Measurements from ENCODE around the gene GPC5.

GPC5 gene

GRCh38 chr13:91716436-91717065 is 318.1 kb downstream of the GPC5 start:
- no peak for TF ChIP-seq ZNF274 (IDR thresholded peaks at IDR 0.05; ENCODE audit: low read depth, low read length)
- no peak overlapping the region for H3K4me3 ChIP-seq (ENCODE audit: low read length)

GRCh38 chr13:91719033-91719432 is 320.6 kb downstream of the GPC5 start:
- no peak for TF ChIP-seq ZNF274 (IDR thresholded peaks at IDR 0.05; ENCODE audit: low read depth, low read length)
- H3K4me3 ChIP-seq (ENCODE audit: low read length), result no peak overlapping the region

- H3K4me3 ChIP-seq (ENCODE audit: low read length), result no peak overlapping the region
- no peak for TF ChIP-seq ZNF274 (IDR thresholded peaks at IDR 0.05; ENCODE audit: low read depth, low read length)
These were observed 323.0 kb downstream of the GPC5 start for GRCh38 chr13:91721413-91721812.

- no peak for TF ChIP-seq ZNF274 (IDR thresholded peaks at IDR 0.05; ENCODE audit: low read depth, low read length)
- no peak overlapping the region for H3K4me3 ChIP-seq (ENCODE audit: low read length)
These were observed 324.0 kb downstream of the GPC5 start for GRCh38 chr13:91722267-91722884.

- H3K4me3 ChIP-seq (ENCODE audit: low read length), result no peak overlapping the region
- TF ChIP-seq ZNF274 (IDR thresholded peaks at IDR 0.05; ENCODE audit: low read depth, low read length), result no peak
These were observed 326.2 kb downstream of the GPC5 start for GRCh38 chr13:91724591-91724990.

GRCh38 chr13:91725646-91726045 is 327.2 kb downstream of the GPC5 start:
- no peak overlapping the region for H3K4me3 ChIP-seq (ENCODE audit: low read length)
- TF ChIP-seq ZNF274 (IDR thresholded peaks at IDR 0.05; ENCODE audit: low read depth, low read length), result no peak

- no peak overlapping the region for H3K4me3 ChIP-seq (ENCODE audit: low read length)
- no peak for TF ChIP-seq ZNF274 (IDR thresholded peaks at IDR 0.05; ENCODE audit: low read depth, low read length)
These were observed 328.2 kb downstream of the GPC5 start for GRCh38 chr13:91726671-91727070.

- no peak for TF ChIP-seq ZNF274 (IDR thresholded peaks at IDR 0.05; ENCODE audit: low read depth, low read length)
- no peak overlapping the region for H3K4me3 ChIP-seq (ENCODE audit: low read length)
These were observed 331.4 kb downstream of the GPC5 start for GRCh38 chr13:91729859-91730258.

- TF ChIP-seq ZNF274 (IDR thresholded peaks at IDR 0.05; ENCODE audit: low read depth, low read length), result no peak
- no peak overlapping the region for H3K4me3 ChIP-seq (ENCODE audit: low read length)
These were observed 341.3 kb downstream of the GPC5 start for GRCh38 chr13:91739751-91740150.

- no peak overlapping the region for H3K4me3 ChIP-seq (ENCODE audit: low read length)
- TF ChIP-seq ZNF274 (IDR thresholded peaks at IDR 0.05; ENCODE audit: low read depth, low read length), result no peak
These were observed 342.3 kb downstream of the GPC5 start for GRCh38 chr13:91740756-91741155.

- TF ChIP-seq ZNF274 (IDR thresholded peaks at IDR 0.05; ENCODE audit: low read depth, low read length), result no peak
These were observed 343.5 kb downstream of the GPC5 start for GRCh38 chr13:91741925-91742324.

GRCh38 chr13:91744284-91744683 is 345.9 kb downstream of the GPC5 start:
- no peak for TF ChIP-seq ZNF274 (IDR thresholded peaks at IDR 0.05; ENCODE audit: low read depth, low read length)

More at GRCh38 chr13:91741925-91742324, 343.5 kb downstream of the GPC5 start:
- no peak overlapping the region for H3K4me3 ChIP-seq (ENCODE audit: low read length)

GRCh38 chr13:91745967-91746366 is 347.5 kb downstream of the GPC5 start:
- no peak overlapping the region for H3K4me3 ChIP-seq (ENCODE audit: low read length)
- no peak for TF ChIP-seq ZNF274 (IDR thresholded peaks at IDR 0.05; ENCODE audit: low read depth, low read length)

More at GRCh38 chr13:91744284-91744683, 345.9 kb downstream of the GPC5 start:
- no peak overlapping the region for H3K4me3 ChIP-seq (ENCODE audit: low read length)

GRCh38 chr13:91747186-91747585 is 348.8 kb downstream of the GPC5 start:
- TF ChIP-seq ZNF274 (IDR thresholded peaks at IDR 0.05; ENCODE audit: low read depth, low read length), result no peak
- no peak overlapping the region for H3K4me3 ChIP-seq (ENCODE audit: low read length)

- no peak for TF ChIP-seq ZNF274 (IDR thresholded peaks at IDR 0.05; ENCODE audit: low read depth, low read length)
- no peak overlapping the region for H3K4me3 ChIP-seq (ENCODE audit: low read length)
These were observed 350.1 kb downstream of the GPC5 start for GRCh38 chr13:91748416-91749089.

Data from GM08714 (cell line).